Sciatic nerve (tissue), 2 donors: ENCODE results near the gene SRL. TPM values are rescaled to one million over a fixed set of nuclear protein-coding genes. Genes with fewer than 3 reads are reported as not detected.
"Not testable (repeated sequence)": the region's sequence is repeated elsewhere in the genome, so short reads cannot be mapped to it uniquely, and the experiment has no call there.

ENCODE experiments used
- ATAC-seq: fragments of 200-7000 bp; cut with Tn5 transposase; one replicate; pipeline ENCODE4 v1.9.1; 2020; ENCODE audit warnings: mild to moderate bottlenecking, moderate library complexity
- DNase-seq: peaks from one replicate; pipeline ENCODE4 v3.0.0-alpha.2; 2020; ENCODE audit warnings: low spot score
- intact Hi-C: fragments of 100-400 bp; cut with DNase I; formaldehyde crosslinking; loops from one replicate; pipeline ENCODE4 v1.14.2; 2022
- total RNA-seq: library from RNA; stranded (reverse); fragmentation: NEBNext Ultra II Directional; extraction: Animal tissue kit (Norgen Biotek cat#: 25700); gene quantifications from one replicate; pipeline ENCODE4 v1.2.1, GENCODE V29; 2021
- donor health status: DM: no; HTN: no; CAD: no.
- donor health status: DM: no; HTN: no; CAD: no.

Gene SRL
- total RNA-seq, 1 donor from 2014 or later = 1.9 TPM

DNA sequence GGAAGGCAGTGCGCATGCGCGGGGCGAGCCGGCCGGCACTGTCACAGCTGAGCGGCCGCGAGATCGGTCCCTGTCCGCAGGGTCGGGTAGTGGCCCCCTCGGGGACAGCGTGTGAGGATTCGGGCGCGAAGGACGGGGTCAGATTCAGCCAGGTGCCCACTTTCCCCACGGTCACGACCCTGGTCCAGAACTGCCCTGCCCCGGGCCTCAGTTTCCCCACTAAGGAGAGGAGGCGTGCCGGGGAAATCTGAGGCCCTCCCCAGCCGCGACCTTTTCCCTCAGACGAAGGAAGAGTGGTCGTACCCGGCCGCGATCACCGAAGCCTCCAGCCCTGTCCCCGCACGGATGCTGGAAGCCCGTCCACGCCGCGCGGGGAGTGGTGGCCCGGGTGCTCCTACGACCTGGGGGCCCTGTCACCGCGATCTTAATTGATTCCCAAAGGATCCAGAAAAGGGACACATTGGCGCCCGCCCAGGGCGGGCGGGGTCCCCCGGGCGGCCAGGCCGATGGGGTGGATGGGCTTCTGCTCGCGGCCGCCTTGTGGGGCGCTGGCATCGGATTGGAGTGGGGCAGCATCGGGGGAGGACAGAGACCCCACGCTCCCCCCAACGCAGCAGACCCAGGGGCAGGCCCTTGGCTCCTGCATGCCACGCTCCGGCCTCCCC lies 57.7 kb downstream of the SRL start:
- DNase-seq (no peak), ATAC-seq (no peak)
- intact Hi-C loops = no loop called here

GRCh38 chr16:4183237-4184037 lies 58.4 kb downstream of the SRL start:
- DNase-seq (peak; percentile 96), ATAC-seq (peak; percentile 98)
- intact Hi-C loops = no loop called here

GRCh38 chr16:4182581-4183236 lies 59.2 kb downstream of the SRL start:
- intact Hi-C loops = no loop called here
- DNase-seq (no peak), ATAC-seq (no peak)

DNA sequence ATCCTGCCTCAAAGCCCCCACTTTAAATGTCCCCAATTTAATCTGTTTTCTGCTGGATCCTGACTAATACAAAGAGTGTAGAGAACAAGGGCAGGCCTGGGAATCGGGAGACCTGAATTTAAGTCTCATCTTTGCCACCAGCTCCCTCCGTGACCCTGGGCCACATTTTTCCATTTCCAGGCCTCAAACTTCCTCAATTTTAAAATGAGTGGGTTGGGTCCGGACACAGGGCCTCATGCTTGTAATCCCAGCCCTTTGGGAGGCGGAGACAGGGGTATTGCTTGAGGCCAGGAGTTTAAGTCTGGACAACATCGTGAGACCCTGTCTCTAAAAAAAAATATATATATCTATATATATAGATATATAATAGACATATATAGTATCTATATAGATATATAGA lies 61.4 kb downstream of the SRL start:
- DNase-seq (no peak), ATAC-seq (no peak)
- intact Hi-C loops = no loop called here

- intact Hi-C loops = no loop called here
- DNase-seq (no peak), ATAC-seq (no peak)
These were observed 62.1 kb downstream of the SRL start for GRCh38 chr16:4179763-4180260.

DNA sequence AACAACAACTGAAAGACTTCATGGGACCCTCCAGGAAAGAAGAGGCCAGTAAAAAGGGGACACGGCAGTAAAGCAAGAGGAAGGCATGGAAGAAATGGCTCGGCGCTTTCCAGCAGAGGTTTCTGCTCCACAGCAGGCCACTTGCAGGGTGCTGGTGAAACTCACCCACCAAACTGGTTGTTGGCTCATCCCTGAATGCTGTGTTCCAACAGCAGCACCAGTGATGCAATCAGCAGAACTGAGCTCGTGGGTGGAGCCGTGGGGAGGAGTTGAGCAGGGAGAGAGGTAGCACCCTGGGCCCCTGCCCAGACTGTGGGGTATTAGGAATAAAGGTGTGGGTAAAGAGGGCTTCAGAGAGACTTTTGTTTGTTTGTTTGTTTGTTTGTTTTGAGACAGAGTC lies 62.9 kb downstream of the SRL start:
- intact Hi-C loops = no loop called here
- no peak for DNase-seq
- ATAC-seq = no peak

GRCh38 chr16:4178468-4179010 lies 63.3 kb downstream of the SRL start:
- ATAC-seq = no peak
- intact Hi-C loops = no loop called here
- DNase-seq = no peak

DNA sequence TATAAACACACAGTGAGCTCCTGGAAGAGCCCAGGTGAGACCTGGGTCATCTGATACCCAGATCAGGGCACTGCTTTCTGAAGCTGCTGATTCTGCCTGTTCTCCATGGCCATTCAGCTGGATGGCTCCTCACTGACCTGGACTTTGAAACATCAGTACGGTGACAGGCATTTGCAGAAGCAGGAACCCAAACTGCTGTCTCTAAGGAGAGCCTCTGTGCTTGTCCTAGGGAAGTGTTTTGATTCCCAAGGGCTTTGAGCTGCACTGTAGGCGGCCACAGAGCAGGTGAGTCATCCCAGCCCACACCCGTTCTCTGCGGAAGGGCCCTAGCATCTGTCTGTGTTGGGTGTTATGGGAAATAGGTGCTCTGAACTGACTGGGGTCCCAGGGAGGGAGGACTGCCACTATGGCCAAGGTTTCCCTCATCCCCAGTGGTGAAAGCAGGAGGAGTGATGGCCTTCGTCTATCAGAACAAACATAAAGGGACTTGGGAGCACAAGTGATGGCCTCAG lies 64.9 kb downstream of the SRL start:
- DNase-seq (no peak), ATAC-seq (no peak)
- intact Hi-C loops = no loop called here

DNA sequence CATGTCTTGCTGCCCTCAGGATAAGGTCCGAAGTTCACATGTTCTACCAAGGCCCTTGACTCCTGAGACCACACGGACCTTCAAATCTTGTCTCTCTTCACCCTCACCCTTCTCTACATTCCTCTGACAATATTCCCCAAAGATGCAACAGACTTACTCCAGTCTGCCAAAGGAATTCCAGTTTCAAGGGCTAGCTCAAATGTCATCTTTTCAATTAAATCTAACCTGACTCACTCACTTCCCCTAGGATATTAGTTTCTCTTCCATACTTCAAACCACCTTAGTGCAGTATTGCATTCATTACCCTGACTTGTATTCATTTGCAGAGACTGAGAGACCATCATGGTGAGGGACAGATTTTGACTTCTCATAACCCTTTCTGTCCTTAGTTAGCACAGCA lies 66.0 kb downstream of the SRL start:
- no peak for ATAC-seq
- intact Hi-C loops = no loop called here
- DNase-seq = no peak

DNA sequence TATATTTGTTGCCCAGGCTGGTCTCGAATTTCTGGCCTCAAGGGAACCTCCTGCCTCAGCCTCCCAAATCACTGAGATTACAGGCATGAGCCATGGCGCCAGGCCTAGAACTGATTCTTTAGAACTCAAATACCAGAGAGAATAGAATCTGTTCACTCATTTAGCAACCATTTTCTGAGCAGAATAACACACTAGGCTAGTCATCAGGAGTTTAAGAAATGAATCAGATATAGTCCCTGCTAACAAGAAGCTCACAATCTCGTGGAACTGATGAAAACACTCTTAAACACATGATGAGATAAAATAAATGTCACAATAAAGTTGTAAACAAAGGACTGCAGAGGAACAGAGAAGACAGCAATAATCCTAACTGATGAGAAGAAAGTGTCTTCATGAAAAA lies 69.8 kb downstream of the SRL start:
- DNase-seq (no peak), ATAC-seq (no peak)
- intact Hi-C loops = no loop called here

- DNase-seq (no peak), ATAC-seq (no peak)
- intact Hi-C loops = no loop called here
These were observed 72.5 kb downstream of the SRL start for GRCh38 chr16:4169415-4169814.

DNA sequence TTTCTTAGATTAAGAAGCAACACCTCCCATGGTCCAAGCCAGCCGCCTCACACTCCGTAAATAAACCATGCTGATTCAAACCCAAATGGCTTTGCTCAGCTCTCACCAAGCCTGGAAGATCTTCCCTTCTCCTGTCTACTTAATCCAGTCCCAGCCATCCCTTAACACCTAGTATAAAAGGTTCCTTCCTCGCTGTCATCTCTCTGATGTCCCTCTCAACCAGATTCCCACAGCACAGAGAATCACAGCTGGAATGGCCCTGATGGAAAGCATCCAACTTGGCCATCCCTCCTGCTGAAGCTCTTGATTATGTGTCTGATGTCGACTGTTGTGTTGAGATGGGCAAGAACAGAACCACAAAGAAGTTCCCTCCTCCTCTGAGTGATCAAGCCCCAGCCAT lies 75.1 kb downstream of the SRL start:
- no peak for DNase-seq
- ATAC-seq = no peak
- intact Hi-C loops = no loop called here

DNA sequence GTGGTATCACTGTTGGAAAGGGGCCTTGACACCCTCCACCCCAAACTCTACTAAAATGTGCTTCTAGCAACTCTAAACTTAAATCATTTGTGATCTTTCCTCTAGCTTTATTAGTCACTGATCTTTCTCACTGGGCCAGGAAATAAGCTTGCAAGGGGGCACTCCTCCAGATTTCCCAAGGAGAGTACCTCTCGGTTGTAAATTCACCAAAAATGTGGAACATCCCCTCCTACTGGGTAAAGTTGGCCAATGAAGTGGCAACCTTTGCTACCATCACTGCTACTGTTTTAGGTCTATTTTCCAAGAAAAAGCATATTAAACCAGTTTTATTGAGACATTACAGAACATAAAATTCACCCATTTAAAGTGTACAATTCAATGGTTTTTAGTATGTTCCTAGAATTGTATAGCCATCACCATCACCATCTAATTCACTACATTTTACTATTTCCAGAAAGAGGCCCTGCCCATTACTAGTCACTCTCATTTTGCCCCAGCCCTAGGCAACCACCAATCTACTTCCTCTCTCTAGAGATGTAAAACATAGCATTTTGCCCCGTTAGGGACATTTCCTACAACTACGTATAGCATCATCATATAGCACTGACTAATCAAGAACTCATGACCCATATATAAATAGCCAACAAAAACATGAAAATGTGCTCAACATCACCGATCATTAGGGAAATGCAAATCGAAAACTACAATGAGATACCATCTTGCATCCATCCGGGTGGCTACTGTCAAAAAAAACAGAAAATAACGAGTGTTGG lies 81.0 kb downstream of the SRL start:
- DNase-seq (no peak), ATAC-seq (no peak)
- intact Hi-C loops = no loop called here

DNA sequence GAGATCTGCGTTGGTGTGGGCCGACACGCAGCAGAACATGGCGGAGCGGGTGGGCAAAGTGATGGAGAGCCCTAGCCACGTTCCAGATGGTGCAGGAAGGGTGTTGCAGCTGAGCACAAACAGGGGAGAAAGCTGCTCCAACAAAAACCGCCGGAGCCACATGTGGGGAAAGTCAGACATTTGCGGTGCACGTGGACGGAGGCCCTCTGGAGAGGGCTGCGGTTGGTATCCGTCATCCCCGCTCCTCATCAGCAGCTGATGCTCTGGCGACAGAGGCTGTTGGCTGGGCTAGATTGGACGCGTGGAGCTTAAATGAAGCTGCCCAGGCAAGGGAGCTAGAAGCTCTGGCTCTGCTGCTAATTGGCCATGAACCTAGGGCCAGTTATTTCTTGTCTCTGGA lies 82.2 kb downstream of the SRL start:
- ATAC-seq (no peak), DNase-seq (no peak)
- intact Hi-C loops = no loop called here

GRCh38 chr16:4158143-4159093 lies 83.5 kb downstream of the SRL start:
- DNase-seq (no peak), ATAC-seq (no peak)
- intact Hi-C loops = no loop called here

- intact Hi-C loops = no loop called here
- DNase-seq = no peak
- no peak for ATAC-seq
These were observed 84.5 kb downstream of the SRL start for GRCh38 chr16:4157376-4157825.

DNA sequence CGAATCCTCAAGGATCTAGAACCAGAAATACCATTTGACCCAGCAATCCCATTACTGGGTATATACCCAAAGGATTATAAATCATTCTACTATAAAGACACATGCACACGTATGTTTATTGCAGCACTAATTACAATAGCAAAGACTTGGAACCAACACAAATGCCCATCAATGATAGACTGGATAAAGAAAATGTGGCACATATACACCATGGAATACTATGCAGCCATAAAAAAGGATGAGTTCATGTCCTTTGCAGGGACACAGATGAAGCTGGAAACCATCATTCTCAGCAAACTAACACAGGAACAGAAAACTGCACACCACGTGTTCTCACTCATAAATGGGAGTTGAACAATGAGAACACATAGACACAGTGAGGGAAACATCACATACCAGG lies 85.4 kb downstream of the SRL start:
- intact Hi-C loops, ATAC-seq, DNase-seq: not testable (repeated sequence)

DNA sequence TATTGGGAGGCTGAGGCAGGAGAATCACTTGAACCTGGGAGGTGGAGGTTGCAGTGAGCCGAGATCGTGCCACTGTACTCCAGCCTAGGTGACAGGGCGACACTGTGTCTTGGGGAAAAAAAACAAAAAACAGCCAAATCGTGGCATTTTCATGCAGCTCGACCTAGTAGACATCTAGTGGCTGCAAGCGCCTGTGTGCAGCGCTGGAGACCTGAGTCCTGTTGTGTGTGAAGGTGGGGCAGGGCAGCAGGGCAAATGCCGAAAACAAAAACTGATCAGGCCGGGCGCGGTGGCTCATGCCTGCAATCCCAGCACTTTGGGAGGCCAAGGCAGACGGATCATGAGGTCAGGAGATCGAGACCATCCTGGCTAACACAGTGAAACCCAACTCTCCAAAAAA lies 88.5 kb downstream of the SRL start:
- ATAC-seq, DNase-seq, intact Hi-C loops: not testable (repeated sequence)
